SH-SY5Y (cell line): ENCODE results near the gene NCF4.

Experiments used
- GATA2 ChIP-seq: IDR thresholded peaks from 2 replicates; pipeline ENCODE4 v1.6.1; 2011; ENCODE audit warnings: mild to moderate bottlenecking, low read depth, low read length
- GATA3 ChIP-seq: IDR thresholded peaks from 2 replicates; pipeline ENCODE4 v1.6.1; 2011; ENCODE audit warnings: low read depth, mild to moderate bottlenecking, low read length, moderate library complexity

DNA sequence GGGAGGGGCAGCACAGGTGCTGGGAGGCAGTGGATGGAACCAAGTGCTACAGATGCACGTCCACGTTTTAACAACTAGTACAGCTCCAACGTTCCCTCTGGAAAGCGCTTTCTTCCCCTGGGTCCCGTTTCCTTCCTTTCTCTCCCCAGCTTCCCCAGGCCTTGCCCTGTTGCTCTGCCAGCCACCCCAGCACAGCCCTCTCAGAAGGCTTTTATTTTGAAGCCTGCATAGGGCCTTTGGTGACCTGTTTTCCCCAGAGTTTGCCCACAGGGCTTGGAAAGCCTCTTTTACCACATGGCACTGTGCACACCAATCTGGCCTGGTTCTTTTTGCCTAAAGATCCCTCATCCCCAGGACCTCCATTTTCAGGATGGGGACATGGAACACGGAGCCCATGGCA lies 13.9 kb upstream of the NCF4 start:
- TF ChIP-seq GATA2 (no peak), GATA3 (no peak)
